SU-DHL-6 (cell line): ENCODE data around the gene PPP2R2C.

Experiments used
- H2AFZ ChIP-seq: fragments of 200-600 bp; sonication (generic); 2 replicates; pipeline ENCODE4 v1.6.1; 2014; ENCODE audit warnings: low read depth, mild to moderate bottlenecking, moderate library complexity, mixed read lengths, antibody characterized with exemption, low read length; ENCODE audit not compliant: severe bottlenecking
- H3F3A ChIP-seq: fragments of 200-600 bp; shearing (Covaris generic); 2 replicates; pipeline ENCODE4 v1.6.0; 2016; ENCODE audit warnings: antibody characterized with exemption, mild to moderate bottlenecking; ENCODE audit not compliant: insufficient read depth
- H3K27ac ChIP-seq: fragments of 200-600 bp; sonication (generic); 2 replicates; pipeline ENCODE4 v1.5.1; 2016; ENCODE audit warnings: low read depth, mild to moderate bottlenecking, low read length, moderate library complexity, mixed read lengths
- H3K27me3 ChIP-seq: fragments of 200-600 bp; sonication (generic), shearing (Covaris generic); 2 replicates; pipeline ENCODE4 v1.6.0; 2014; ENCODE audit warnings: mild to moderate bottlenecking, low read length
- H3K36me3 ChIP-seq: fragments of 200-600 bp; sonication (generic); 2 replicates; pipeline ENCODE4 v1.6.1; 2014; ENCODE audit warnings: mild to moderate bottlenecking, low read length, mixed read lengths
- H3K4me2 ChIP-seq: fragments of 300-600, 200-600 bp; shearing (Covaris generic), sonication (generic); 2 replicates; pipeline ENCODE4 v1.6.0; 2014; ENCODE audit warnings: low read length, low read depth, mild to moderate bottlenecking; ENCODE audit not compliant: poor library complexity, severe bottlenecking
- H3K4me3 ChIP-seq: fragments of 200-600 bp; sonication (generic); 2 replicates; pipeline ENCODE4 v1.5.1; 2014; ENCODE audit warnings: antibody characterized with exemption, low read length, mild to moderate bottlenecking, mixed read lengths; ENCODE audit not compliant: insufficient read depth, poor library complexity, severe bottlenecking
- H3K79me2 ChIP-seq: fragments of 200-600 bp; sonication (generic); 2 replicates; pipeline ENCODE4 v1.6.1; 2014; ENCODE audit warnings: mild to moderate bottlenecking, low read length, moderate library complexity; ENCODE audit not compliant: insufficient read depth
- H3K9ac ChIP-seq: fragments of 200-600 bp; sonication (generic); 2 replicates; pipeline ENCODE4 v1.7.0; 2014; ENCODE audit warnings: mild to moderate bottlenecking, low read length
- H3K9me2 ChIP-seq: fragments of 200-600 bp; sonication (generic); replicated peaks from 2 replicates; pipeline ENCODE4 v1.6.1; 2014; ENCODE audit warnings: low read length; ENCODE audit not compliant: insufficient read depth
- H3K9me3 ChIP-seq: fragments of 200-600 bp; sonication (generic); 2 replicates; pipeline ENCODE4 v1.6.1; 2014; ENCODE audit warnings: low read length, mixed read lengths; ENCODE audit not compliant: insufficient read depth
- H4K20me1 ChIP-seq: fragments of 200-600 bp; sonication (generic); 2 replicates; pipeline ENCODE4 v1.6.1; 2014; ENCODE audit warnings: low read depth, mild to moderate bottlenecking, antibody characterized with exemption, low read length, moderate library complexity, mixed read lengths
- EZH2phosphoT487 ChIP-seq: fragments of 200-600 bp; sonication (generic), shearing (Covaris generic); conservative IDR thresholded peaks from 2 replicates; pipeline ENCODE4 v1.6.1; 2018; ENCODE audit warnings: mild to moderate bottlenecking, antibody characterized with exemption, low read length, moderate library complexity, mixed read lengths
- TF ChIP-seq, protein P1 (sequence below): fragments of 200-600 bp; sonication (generic); IDR thresholded peaks from one replicate; pipeline ENCODE4 v1.5.1; 2017; ENCODE audit warnings: antibody characterized with exemption, mild to moderate bottlenecking, low read length, moderate library complexity; ENCODE audit not compliant: insufficient read depth, poor library complexity, severe bottlenecking

Gene PPP2R2C

GRCh38 chr4:6473264-6474052 lies 1.0 kb upstream of the PPP2R2C start:
- no peaks in the 10 kb centered on the region for H3K9me2 ChIP-seq
- H3K36me3 ChIP-seq = no peaks in the 10 kb centered on the region
- H2AFZ ChIP-seq = no peak overlapping the region
- H3K9ac ChIP-seq = no peak overlapping the region
- H3K27me3 ChIP-seq = no peaks in the 10 kb centered on the region
- TF ChIP-seq, protein P1, sequence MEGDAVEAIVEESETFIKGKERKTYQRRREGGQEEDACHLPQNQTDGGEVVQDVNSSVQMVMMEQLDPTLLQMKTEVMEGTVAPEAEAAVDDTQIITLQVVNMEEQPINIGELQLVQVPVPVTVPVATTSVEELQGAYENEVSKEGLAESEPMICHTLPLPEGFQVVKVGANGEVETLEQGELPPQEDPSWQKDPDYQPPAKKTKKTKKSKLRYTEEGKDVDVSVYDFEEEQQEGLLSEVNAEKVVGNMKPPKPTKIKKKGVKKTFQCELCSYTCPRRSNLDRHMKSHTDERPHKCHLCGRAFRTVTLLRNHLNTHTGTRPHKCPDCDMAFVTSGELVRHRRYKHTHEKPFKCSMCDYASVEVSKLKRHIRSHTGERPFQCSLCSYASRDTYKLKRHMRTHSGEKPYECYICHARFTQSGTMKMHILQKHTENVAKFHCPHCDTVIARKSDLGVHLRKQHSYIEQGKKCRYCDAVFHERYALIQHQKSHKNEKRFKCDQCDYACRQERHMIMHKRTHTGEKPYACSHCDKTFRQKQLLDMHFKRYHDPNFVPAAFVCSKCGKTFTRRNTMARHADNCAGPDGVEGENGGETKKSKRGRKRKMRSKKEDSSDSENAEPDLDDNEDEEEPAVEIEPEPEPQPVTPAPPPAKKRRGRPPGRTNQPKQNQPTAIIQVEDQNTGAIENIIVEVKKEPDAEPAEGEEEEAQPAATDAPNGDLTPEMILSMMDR = no peak
- TF ChIP-seq EZH2phosphoT487 = no peak
- H3K79me2 ChIP-seq = no peaks in the 10 kb centered on the region
- H4K20me1 ChIP-seq = no peaks in the 10 kb centered on the region
- no peaks in the 10 kb centered on the region for H3K9me3 ChIP-seq
- H3K4me3 ChIP-seq = no peak overlapping the region
- no peak overlapping the region for H3K27ac ChIP-seq
- H3K4me2 ChIP-seq = no peak overlapping the region
- H3F3A ChIP-seq = no peaks in the 10 kb centered on the region

GRCh38 chr4:6472008-6472386 lies 417 bp downstream of the PPP2R2C start:
- Histone ChIP-seq H2AFZ (no peak overlapping the region), H4K20me1 (no peaks in the 10 kb centered on the region), H3K27me3 (no peaks in the 10 kb centered on the region), H3F3A (no peaks in the 10 kb centered on the region), H3K9ac (no peak overlapping the region), H3K4me2 (no peak overlapping the region), H3K79me2 (no peaks in the 10 kb centered on the region), H3K4me3 (no peak overlapping the region), H3K27ac (no peak overlapping the region), H3K9me3 (no peaks in the 10 kb centered on the region), H3K9me2 (no peaks in the 10 kb centered on the region), H3K36me3 (no peaks in the 10 kb centered on the region)
- TF ChIP-seq EZH2phosphoT487 = no peak
- TF ChIP-seq, protein P1 = no peak

DNA sequence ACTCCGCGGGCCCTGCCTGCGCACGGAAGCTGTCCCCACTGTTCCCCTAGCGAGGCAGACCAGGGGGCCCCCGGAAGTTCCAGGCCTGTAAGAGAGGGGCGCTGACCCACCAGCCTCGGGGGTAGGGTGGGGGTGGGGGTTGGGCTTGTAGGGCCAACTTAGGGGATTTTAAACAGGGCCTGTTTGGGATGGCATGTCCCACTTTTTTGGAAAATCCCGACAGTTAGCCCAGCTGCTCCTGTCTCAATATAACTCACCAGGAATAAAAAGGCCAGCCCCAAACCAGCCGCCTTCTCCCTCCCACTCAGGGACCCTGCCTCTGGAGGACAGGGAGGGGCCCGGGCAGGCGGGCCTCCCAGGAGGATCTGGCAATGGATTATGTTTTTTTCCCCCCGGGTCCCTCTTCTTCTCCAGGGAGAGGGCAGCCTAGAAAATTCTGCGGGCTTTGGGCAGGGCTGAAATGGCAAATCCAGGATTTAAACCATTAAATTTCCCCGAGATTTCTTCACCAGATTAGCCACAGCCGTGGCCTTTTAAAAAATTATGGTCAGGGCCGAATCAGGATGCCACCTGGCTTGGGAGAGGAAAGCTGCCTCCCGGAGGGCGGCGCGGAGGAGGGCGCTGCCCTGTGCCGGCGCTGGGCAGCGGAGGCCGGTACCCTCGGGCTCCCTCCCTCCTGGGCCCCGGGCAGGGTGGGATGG lies 957 bp downstream of the PPP2R2C start:
- Histone ChIP-seq H3K36me3 (no peaks in the 10 kb centered on the region), H3K9ac (no peak overlapping the region), H3K4me2 (no peak overlapping the region), H3K79me2 (no peaks in the 10 kb centered on the region), H3K9me3 (no peaks in the 10 kb centered on the region), H3F3A (no peaks in the 10 kb centered on the region), H2AFZ (no peak overlapping the region), H3K9me2 (no peaks in the 10 kb centered on the region), H3K4me3 (no peak overlapping the region), H3K27me3 (no peaks in the 10 kb centered on the region), H4K20me1 (no peaks in the 10 kb centered on the region), H3K27ac (no peak overlapping the region)
- no peak for TF ChIP-seq EZH2phosphoT487
- TF ChIP-seq, protein P1 = no peak
